PC-3 (cell line): ENCODE measurements around the gene SLC12A5. TPM values are rescaled to one million over a fixed set of nuclear protein-coding genes. Genes with fewer than 3 reads are reported as not detected.

Source experiments
- ATAC-seq: fragments of 200-7000 bp; cut with Tn5 transposase; 2 replicates; pipeline ENCODE4 v1.9.1; 2020; ENCODE audit warnings: mild to moderate bottlenecking, moderate library complexity
- BruUV-seq: library from RNA; stranded (reverse); fragments of 400-500 nt; replicated peaks from 2 replicates; lab custom pipeline; 2021; lab: Mats Ljungman, UMichigan
- CTCF ChIA-PET: fragments of 300-600 bp; sonication (Branson Sonifier 250); formaldehyde crosslinking; loops from one replicate; lab custom pipeline; 2022; ENCODE audit warnings: antibody characterized with exemption; lab: Charles Lee
- POLR2A ChIA-PET: fragments of 300-600 bp; sonication (Branson Sonifier 250); formaldehyde crosslinking; loops from one replicate; lab custom pipeline; 2022; ENCODE audit warnings: antibody characterized with exemption; ENCODE audit not compliant: unreplicated experiment; lab: Charles Lee
- DNase-seq: peaks from one replicate; pipeline ENCODE4 v3.0.0-alpha.2; 2015
- H2AFZ ChIP-seq: fragments of 300-600 bp; sonication (generic); 2 replicates; pipeline ENCODE4 v1.6.0; 2016; ENCODE audit warnings: antibody characterized with exemption, low read length
- H3F3A ChIP-seq: fragments of 300-600 bp; sonication (generic); one replicate; pipeline ENCODE4 v1.6.0; 2017; ENCODE audit warnings: antibody characterized with exemption, low read length, control low read depth, mild to moderate bottlenecking; ENCODE audit not compliant: unreplicated experiment
- H3K27ac ChIP-seq: fragments of 300-600 bp; sonication (generic); 2 replicates; pipeline ENCODE4 v1.5.1; 2016; ENCODE audit warnings: mild to moderate bottlenecking, low read length
- H3K27me3 ChIP-seq: fragments of 300-600 bp; sonication (generic); 2 replicates; pipeline ENCODE4 v1.6.1; 2016; ENCODE audit warnings: low read length, mixed read lengths
- H3K36me3 ChIP-seq: fragments of 300-600 bp; sonication (generic); 2 replicates; pipeline ENCODE4 v1.6.1; 2016; ENCODE audit warnings: low read depth, mixed run types, low read length, mixed read lengths
- H3K4me1 ChIP-seq: fragments of 300-600 bp; sonication (generic); 2 replicates; pipeline ENCODE4 v1.5.1; 2016; ENCODE audit warnings: low read length; ENCODE audit not compliant: insufficient read depth
- H3K4me2 ChIP-seq: fragments of 300-600 bp; sonication (generic); 2 replicates; pipeline ENCODE4 v1.6.0; 2016; ENCODE audit warnings: low read length
- H3K4me3 ChIP-seq: fragments of 300-600 bp; sonication (generic); 2 replicates; pipeline ENCODE4 v1.5.1; 2016; ENCODE audit warnings: mild to moderate bottlenecking, low read length, mixed read lengths
- H3K79me2 ChIP-seq: fragments of 300-600 bp; sonication (generic); 2 replicates; pipeline ENCODE4 v1.6.1; 2017; ENCODE audit warnings: low read length, mixed read lengths
- H3K9ac ChIP-seq: fragments of 300-600 bp; sonication (generic); 2 replicates; pipeline ENCODE4 v1.6.0; 2016; ENCODE audit warnings: mild to moderate bottlenecking, low read length
- H3K9me2 ChIP-seq: fragments of 300-600 bp; sonication (generic); replicated peaks from 2 replicates; pipeline ENCODE4 v1.6.1; 2016; ENCODE audit warnings: mixed run types, low read length, mixed read lengths
- H3K9me3 ChIP-seq: fragments of 300-600 bp; sonication (generic); 2 replicates; pipeline ENCODE4 v1.6.1; 2016; ENCODE audit warnings: low read length, mixed read lengths
- H4K20me1 ChIP-seq: fragments of 300-600 bp; sonication (generic); 2 replicates; pipeline ENCODE4 v1.6.1; 2016; ENCODE audit warnings: low read length, mixed read lengths
- CTCF ChIP-seq: fragments of 300-600 bp; sonication (generic); conservative IDR thresholded peaks from 2 replicates; pipeline ENCODE4 v1.5.1; 2017; ENCODE audit warnings: antibody characterized with exemption, low read depth, mild to moderate bottlenecking, low read length
- EZH2 ChIP-seq: fragments of 300-600 bp; sonication (generic); IDR thresholded peaks from one replicate; pipeline ENCODE4 v1.6.1; 2017; ENCODE audit warnings: antibody characterized with exemption, mild to moderate bottlenecking, low read length; ENCODE audit not compliant: unreplicated experiment
- EZH2phosphoT487 ChIP-seq: fragments of 300-600 bp; sonication (generic); IDR thresholded peaks from 2 replicates; pipeline ENCODE4 v1.6.1; 2018; ENCODE audit warnings: mild to moderate bottlenecking, antibody characterized with exemption, low read length, borderline replicate concordance
- intact Hi-C: fragments of 100-400 bp; cut with micrococcal nuclease; formaldehyde crosslinking; loops from 2 replicates; pipeline ENCODE4 v1.9.0; 2023
- total RNA-seq: library from RNA; depleted of rRNA; stranded (reverse); fragments of >200 nt; gene quantifications from 2 replicates; pipeline ENCODE4 v1.2.3, GENCODE V29; 2014

Gene SLC12A5
- total RNA-seq, 1 experiment from 2014 or later, result 2.4 TPM

- no TSS peak for BruUV-seq
- CTCF ChIA-PET, result no interaction called here
- ATAC-seq, result no peak
These were observed 28.2 kb downstream of the SLC12A5 start for GRCh38 chr20:46056970-46057855.

GRCh38 chr20:46057856-46058598, 29.0 kb downstream of the SLC12A5 start:
- Histone ChIP-seq H3K9me3 (no peaks in the 10 kb centered on the region), H3K36me3 (peaks cover 18% of the 10 kb centered on the region), H3K4me1 (no peaks in the 10 kb centered on the region), H3K27ac (no peak overlapping the region), H2AFZ (no peak overlapping the region), H3K27me3 (no peaks in the 10 kb centered on the region), H3K9me2 (no peaks in the 10 kb centered on the region), H4K20me1 (no peaks in the 10 kb centered on the region), H3F3A (no peaks in the 10 kb centered on the region), H3K4me3 (no peak overlapping the region), H3K9ac (no peak overlapping the region), H3K4me2 (no peak overlapping the region), H3K79me2 (no peaks in the 10 kb centered on the region)
- TF ChIP-seq EZH2 (no peak), CTCF (no peak), EZH2phosphoT487 (no peak)
- intact Hi-C loops, result no loop called here
- ATAC-seq, result no peak
- no TSS peak for BruUV-seq
- ChIA-PET POLR2A (interaction anchor here (0.5 kb wide), 1 partner anchor 26 kb away, joined by 3 read pairs; no protein-coding TSS in a partner anchor), CTCF (no interaction called here)
- no peak for DNase-seq

More at GRCh38 chr20:46056970-46057855, 28.2 kb downstream of the SLC12A5 start:
- Histone ChIP-seq H3K9me3 (no peaks in the 10 kb centered on the region), H3F3A (no peaks in the 10 kb centered on the region), H3K4me2 (no peak overlapping the region), H3K9me2 (no peaks in the 10 kb centered on the region), H3K79me2 (no peaks in the 10 kb centered on the region), H3K9ac (no peak overlapping the region), H3K4me1 (no peaks in the 10 kb centered on the region), H3K36me3 (peaks cover 10% of the 10 kb centered on the region; the same call in 1 of the 2 replicates), H4K20me1 (no peaks in the 10 kb centered on the region), H2AFZ (no peak overlapping the region), H3K27me3 (no peaks in the 10 kb centered on the region), H3K27ac (no peak overlapping the region), H3K4me3 (no peak overlapping the region)
- TF ChIP-seq CTCF, result no peak
- TF ChIP-seq EZH2, result no peak
- no peak for TF ChIP-seq EZH2phosphoT487
- POLR2A ChIA-PET, result interaction anchor here (0.5 kb wide), 1 partner anchor 27 kb away, joined by 3 read pairs; no protein-coding TSS in a partner anchor
- intact Hi-C loops, result no loop called here
- no peak for DNase-seq
